22Rv1 (cell line): ENCODE results near the gene RABGGTA.

Experiments used
- ZFX ChIP-seq: fragments of 450-650 bp; IDR thresholded peaks from 2 replicates; pipeline ENCODE4 v1.6.1; 2017; ENCODE audit warnings: antibody characterized with exemption, borderline replicate concordance
- TF ChIP-seq, protein P1 (sequence below): fragments of 450-650 bp; IDR thresholded peaks from 2 replicates; pipeline ENCODE4 v1.5.1; 2017; ENCODE audit warnings: mild to moderate bottlenecking

- TF ChIP-seq, protein P1, sequence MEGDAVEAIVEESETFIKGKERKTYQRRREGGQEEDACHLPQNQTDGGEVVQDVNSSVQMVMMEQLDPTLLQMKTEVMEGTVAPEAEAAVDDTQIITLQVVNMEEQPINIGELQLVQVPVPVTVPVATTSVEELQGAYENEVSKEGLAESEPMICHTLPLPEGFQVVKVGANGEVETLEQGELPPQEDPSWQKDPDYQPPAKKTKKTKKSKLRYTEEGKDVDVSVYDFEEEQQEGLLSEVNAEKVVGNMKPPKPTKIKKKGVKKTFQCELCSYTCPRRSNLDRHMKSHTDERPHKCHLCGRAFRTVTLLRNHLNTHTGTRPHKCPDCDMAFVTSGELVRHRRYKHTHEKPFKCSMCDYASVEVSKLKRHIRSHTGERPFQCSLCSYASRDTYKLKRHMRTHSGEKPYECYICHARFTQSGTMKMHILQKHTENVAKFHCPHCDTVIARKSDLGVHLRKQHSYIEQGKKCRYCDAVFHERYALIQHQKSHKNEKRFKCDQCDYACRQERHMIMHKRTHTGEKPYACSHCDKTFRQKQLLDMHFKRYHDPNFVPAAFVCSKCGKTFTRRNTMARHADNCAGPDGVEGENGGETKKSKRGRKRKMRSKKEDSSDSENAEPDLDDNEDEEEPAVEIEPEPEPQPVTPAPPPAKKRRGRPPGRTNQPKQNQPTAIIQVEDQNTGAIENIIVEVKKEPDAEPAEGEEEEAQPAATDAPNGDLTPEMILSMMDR = no peak
- TF ChIP-seq ZFX = no peak
These were observed 13.2 kb upstream of the RABGGTA start for GRCh38 chr14:24284501-24285035.
